Esophagus muscularis mucosa (tissue), 4 donors: ENCODE data around the gene KLHL3. TPM values are rescaled to one million over a fixed set of nuclear protein-coding genes. Genes with fewer than 3 reads are reported as not detected.
"Not testable (repeated sequence)": the region's sequence is repeated elsewhere in the genome, so short reads cannot be mapped to it uniquely, and the experiment has no call there.

Experiments used
- DNase-seq: peaks from one replicate; pipeline ENCODE4 v3.0.0-alpha.2; 2017; ENCODE audit errors: extremely low spot score
- H3K27ac ChIP-seq, 4 donors: fragments of 200-600 bp; sonication (generic); replicated peaks in 1 of 4; 1 replicate in 3 of 4; 2 replicates in 1 of 4; pipeline ENCODE4 v1.5.1; 2016 to 2019; ENCODE audit warnings: mild to moderate bottlenecking in 1 of 4
- H3K27me3 ChIP-seq, 4 donors: fragments of 200-600 bp; sonication (generic); one replicate each; pipeline versions ENCODE4 v1.5.1 to v1.6.0; 2016 to 2019
- H3K36me3 ChIP-seq, 4 donors: fragments of 200-600 bp; sonication (generic); one replicate each; pipeline ENCODE4 v1.5.1; 2016 to 2019
- H3K4me1 ChIP-seq, 4 donors: fragments of 200-600 bp; sonication (generic); one replicate each; pipeline ENCODE4 v1.5.1; 2016 to 2019
- H3K4me3 ChIP-seq, 4 donors: fragments of 200-600 bp; sonication (generic); 1 replicate in 2 of 4; 2 replicates in 2 of 4; pipeline ENCODE4 v1.5.1; 2016 to 2019; ENCODE audit warnings: mild to moderate bottlenecking in 4 of 4, moderate library complexity in 1 of 4
- H3K9me3 ChIP-seq, 4 donors: fragments of 200-600 bp; sonication (generic); 1 replicate in 3 of 4; 2 replicates in 1 of 4; pipeline ENCODE4 v1.5.1; 2016 to 2019
- EP300 ChIP-seq: sonication (generic); formaldehyde crosslinking; IDR thresholded peaks from one replicate; pipeline ENCODE4 v1.6.1; 2017; ENCODE audit warnings: antibody characterized with exemption
- POLR2A ChIP-seq: fragments of 450-650 bp; IDR thresholded peaks from one replicate; pipeline ENCODE4 v1.6.1; 2017; ENCODE audit warnings: antibody characterized with exemption, moderate library complexity, mild to moderate bottlenecking, low read depth
- POLR2AphosphoS5 ChIP-seq, 2 donors: sonication (generic); formaldehyde crosslinking; IDR thresholded peaks; one replicate each; pipeline ENCODE4 v1.6.1; 2017; ENCODE audit warnings: antibody characterized with exemption in 2 of 2
- WGBS: methylation state at CpG from one replicate; pipeline ENCODE4 v1.1.5; 2018; 5-methylcytosine and 5-hydroxymethylcytosine counted together
- intact Hi-C: fragments of 100-400 bp; cut with DNase I; formaldehyde crosslinking; loops from one replicate; pipeline ENCODE4 v1.15.1; 2023
- total RNA-seq, 4 donors: library from RNA; depleted of rRNA; stranded (reverse); fragments of >200 nt; gene quantifications; one replicate each; pipeline versions ENCODE4 v1.1.0 to v1.2.1, GENCODE V29; 2016
- TF ChIP-seq, protein P1 (sequence below), 3 experiments: fragments of 200-600 bp in 2 of 3; fragments of 450-650 bp in 1 of 3; sonication (generic) in 2 of 3; IDR thresholded peaks; one replicate each; pipeline ENCODE4 v1.5.1; 2017 to 2019; ENCODE audit warnings: antibody characterized with exemption in 3 of 3, mild to moderate bottlenecking in 2 of 3, moderate library complexity in 1 of 3

The KLHL3 gene, protein sequence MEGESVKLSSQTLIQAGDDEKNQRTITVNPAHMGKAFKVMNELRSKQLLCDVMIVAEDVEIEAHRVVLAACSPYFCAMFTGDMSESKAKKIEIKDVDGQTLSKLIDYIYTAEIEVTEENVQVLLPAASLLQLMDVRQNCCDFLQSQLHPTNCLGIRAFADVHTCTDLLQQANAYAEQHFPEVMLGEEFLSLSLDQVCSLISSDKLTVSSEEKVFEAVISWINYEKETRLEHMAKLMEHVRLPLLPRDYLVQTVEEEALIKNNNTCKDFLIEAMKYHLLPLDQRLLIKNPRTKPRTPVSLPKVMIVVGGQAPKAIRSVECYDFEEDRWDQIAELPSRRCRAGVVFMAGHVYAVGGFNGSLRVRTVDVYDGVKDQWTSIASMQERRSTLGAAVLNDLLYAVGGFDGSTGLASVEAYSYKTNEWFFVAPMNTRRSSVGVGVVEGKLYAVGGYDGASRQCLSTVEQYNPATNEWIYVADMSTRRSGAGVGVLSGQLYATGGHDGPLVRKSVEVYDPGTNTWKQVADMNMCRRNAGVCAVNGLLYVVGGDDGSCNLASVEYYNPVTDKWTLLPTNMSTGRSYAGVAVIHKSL
- 1 to 10 TPM; 3.0 to 7.8 (median 5.6) TPM for total RNA-seq

DNA sequence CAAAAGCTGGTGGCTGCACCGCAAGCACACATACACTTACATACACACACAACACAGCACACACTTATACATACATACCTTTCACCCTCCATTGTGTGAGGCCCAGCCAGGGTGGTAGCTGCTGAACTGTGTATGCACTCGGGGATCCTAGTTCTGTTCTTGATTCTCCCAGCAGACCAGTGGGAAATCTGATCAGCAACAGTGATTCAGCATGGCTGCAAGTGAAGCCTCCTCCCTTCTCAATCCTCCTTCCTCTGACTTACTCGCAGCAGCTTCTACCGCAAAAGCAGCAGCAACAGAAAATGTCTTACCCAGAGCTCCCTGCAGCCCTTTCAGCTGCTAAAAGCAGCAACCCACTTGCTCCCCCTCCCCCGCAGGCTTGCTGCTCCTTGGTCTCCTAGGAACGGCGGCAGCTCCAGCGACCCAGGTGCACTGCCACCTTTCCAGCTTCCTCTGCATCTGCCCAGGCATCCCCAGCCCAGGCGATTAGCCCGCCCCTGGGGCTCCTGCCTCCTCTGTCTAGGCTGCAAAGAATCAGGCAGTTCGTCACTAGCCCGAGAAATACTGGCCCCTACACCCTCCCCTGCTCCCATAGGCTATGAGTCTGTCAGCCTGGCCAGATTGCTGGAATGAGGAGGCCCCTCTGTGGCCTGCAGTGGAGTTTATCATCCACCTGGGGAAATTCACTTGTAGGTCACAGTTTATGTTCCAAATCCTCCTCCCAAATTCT lies at the start of gene KLHL3:
Gene KLHL3 (minus strand): TSS at position 535 of the 730 bp plus-strand sequence. CDS start 443 bp downstream, at position 92.
- WGBS = 7% methylated on average over 12 of the region's 12 CpGs

GRCh38 chr5:137782984-137783536 lies 47.2 kb upstream of the KLHL3 start:
- H3K4me3 ChIP-seq = no peak overlapping the region
- 93% methylated on average over 3 of the region's 4 CpGs for WGBS
- TF ChIP-seq POLR2A = no peak
- H3K27me3 ChIP-seq = no peaks in the 10 kb centered on the region
- no peak overlapping the region for H3K27ac ChIP-seq
- H3K4me1 ChIP-seq = no peaks in the 10 kb centered on the region
- DNase-seq = no peak
- no peaks in the 10 kb centered on the region for H3K36me3 ChIP-seq
- H3K9me3 ChIP-seq = no peaks in the 10 kb centered on the region
- intact Hi-C loops = no loop called here

More for the DNA sequence above, at the start of gene KLHL3:
- Histone ChIP-seq H3K36me3 (no peaks in the 10 kb centered on the region), H3K27me3 (no peaks in the 10 kb centered on the region), H3K4me1 (peaks cover 28 to 43% (median 35%) of the 10 kb centered on the region in 4 donors), H3K9me3 (no peaks in the 10 kb centered on the region), H3K4me3 (peak within 1 kb of the TSS; percentile 43 to 51 (median 46)), H3K27ac (peak within 1 kb of the TSS; percentile 12 to 70 (median 54))
- intact Hi-C loops = no loop called here
- DNase-seq = no peak
- TF ChIP-seq, protein P1, sequence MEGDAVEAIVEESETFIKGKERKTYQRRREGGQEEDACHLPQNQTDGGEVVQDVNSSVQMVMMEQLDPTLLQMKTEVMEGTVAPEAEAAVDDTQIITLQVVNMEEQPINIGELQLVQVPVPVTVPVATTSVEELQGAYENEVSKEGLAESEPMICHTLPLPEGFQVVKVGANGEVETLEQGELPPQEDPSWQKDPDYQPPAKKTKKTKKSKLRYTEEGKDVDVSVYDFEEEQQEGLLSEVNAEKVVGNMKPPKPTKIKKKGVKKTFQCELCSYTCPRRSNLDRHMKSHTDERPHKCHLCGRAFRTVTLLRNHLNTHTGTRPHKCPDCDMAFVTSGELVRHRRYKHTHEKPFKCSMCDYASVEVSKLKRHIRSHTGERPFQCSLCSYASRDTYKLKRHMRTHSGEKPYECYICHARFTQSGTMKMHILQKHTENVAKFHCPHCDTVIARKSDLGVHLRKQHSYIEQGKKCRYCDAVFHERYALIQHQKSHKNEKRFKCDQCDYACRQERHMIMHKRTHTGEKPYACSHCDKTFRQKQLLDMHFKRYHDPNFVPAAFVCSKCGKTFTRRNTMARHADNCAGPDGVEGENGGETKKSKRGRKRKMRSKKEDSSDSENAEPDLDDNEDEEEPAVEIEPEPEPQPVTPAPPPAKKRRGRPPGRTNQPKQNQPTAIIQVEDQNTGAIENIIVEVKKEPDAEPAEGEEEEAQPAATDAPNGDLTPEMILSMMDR (IDR thresholded peaks at IDR 0.05) = peak in 2 of 3 experiments; percentile 3 to 9
- no peak for TF ChIP-seq POLR2A

- H3K9me3 ChIP-seq = no peaks in the 10 kb centered on the region
- H3K27me3 ChIP-seq = no peaks in the 10 kb centered on the region
- H3K4me1 ChIP-seq = no peaks in the 10 kb centered on the region
- intact Hi-C loops = no loop called here
- TF ChIP-seq EP300 = no peak
- TF ChIP-seq POLR2AphosphoS5 (IDR thresholded peaks at IDR 0.05) = no peak
- no peak for TF ChIP-seq POLR2A
- TF ChIP-seq, protein P1 (IDR thresholded peaks at IDR 0.05) = no peak
- no peak for DNase-seq
- H3K36me3 ChIP-seq = no peaks in the 10 kb centered on the region
- H3K4me3 ChIP-seq = no peak overlapping the region
- no peak overlapping the region for H3K27ac ChIP-seq
- 100% methylated on average over 2 of the region's 2 CpGs for WGBS
These were observed 46.2 kb upstream of the KLHL3 start for GRCh38 chr5:137782055-137782454.

- H3K4me1 ChIP-seq = no peaks in the 10 kb centered on the region
- intact Hi-C loops = loop anchor here (1.0 to 10.0 kb wide), 3 partner anchors 43 to 356 kb away; partner anchors contain the start of genes FAM13B and NME5
- no peaks in the 10 kb centered on the region for H3K36me3 ChIP-seq
- TF ChIP-seq POLR2AphosphoS5 (IDR thresholded peaks at IDR 0.05) = no peak
- TF ChIP-seq, protein P1 (IDR thresholded peaks at IDR 0.05) = peak; percentile 68 to 80 (median 79)
- TF ChIP-seq POLR2A = no peak
- TF ChIP-seq EP300 = no peak
- H3K4me3 ChIP-seq = no peak overlapping the region
- H3K27ac ChIP-seq = no peak overlapping the region
- no peaks in the 10 kb centered on the region for H3K27me3 ChIP-seq
- no peaks in the 10 kb centered on the region for H3K9me3 ChIP-seq
- 36% methylated on average over 2 of the region's 2 CpGs for WGBS
- DNase-seq = no peak
These were observed 43.1 kb upstream of the KLHL3 start for GRCh38 chr5:137778772-137779564.

- intact Hi-C loops, H3K4me1 ChIP-seq, H3K9me3 ChIP-seq, H3K36me3 ChIP-seq, DNase-seq, H3K4me3 ChIP-seq, H3K27me3 ChIP-seq, H3K27ac ChIP-seq: not testable (repeated sequence)
- WGBS = 95% methylated on average over 5 of the region's 5 CpGs
These were observed 32.0 kb upstream of the KLHL3 start for GRCh38 chr5:137767937-137768336.
